ENCODE data around the gene BCAS3. TPM values are rescaled to one million over a fixed set of nuclear protein-coding genes. Genes with fewer than 3 reads are reported as not detected.

Gene BCAS3
- polyA plus RNA-seq, 3 donors = 10.3 to 19.1 (median 14.7) TPM

- peaks cover 0 to 8% (median 3%) of the 10 kb centered on the region in 7 donors for H3K9me3 Mint-ChIP-seq
- H3K4me1 ChIP-seq (ENCODE audit: control insufficient read depth in 1 of 2, insufficient read depth in 2 of 2, low read length in 2 of 2) = peaks cover 11 to 19% of the 10 kb centered on the region in 2 donors
- TF ChIP-seq, protein P1, sequence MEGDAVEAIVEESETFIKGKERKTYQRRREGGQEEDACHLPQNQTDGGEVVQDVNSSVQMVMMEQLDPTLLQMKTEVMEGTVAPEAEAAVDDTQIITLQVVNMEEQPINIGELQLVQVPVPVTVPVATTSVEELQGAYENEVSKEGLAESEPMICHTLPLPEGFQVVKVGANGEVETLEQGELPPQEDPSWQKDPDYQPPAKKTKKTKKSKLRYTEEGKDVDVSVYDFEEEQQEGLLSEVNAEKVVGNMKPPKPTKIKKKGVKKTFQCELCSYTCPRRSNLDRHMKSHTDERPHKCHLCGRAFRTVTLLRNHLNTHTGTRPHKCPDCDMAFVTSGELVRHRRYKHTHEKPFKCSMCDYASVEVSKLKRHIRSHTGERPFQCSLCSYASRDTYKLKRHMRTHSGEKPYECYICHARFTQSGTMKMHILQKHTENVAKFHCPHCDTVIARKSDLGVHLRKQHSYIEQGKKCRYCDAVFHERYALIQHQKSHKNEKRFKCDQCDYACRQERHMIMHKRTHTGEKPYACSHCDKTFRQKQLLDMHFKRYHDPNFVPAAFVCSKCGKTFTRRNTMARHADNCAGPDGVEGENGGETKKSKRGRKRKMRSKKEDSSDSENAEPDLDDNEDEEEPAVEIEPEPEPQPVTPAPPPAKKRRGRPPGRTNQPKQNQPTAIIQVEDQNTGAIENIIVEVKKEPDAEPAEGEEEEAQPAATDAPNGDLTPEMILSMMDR (IDR thresholded peaks at IDR 0.05) = no peak
- H3K27ac ChIP-seq (ENCODE audit: low read depth in 1 of 2, low read length in 2 of 2) = no peak overlapping the region
- no peak overlapping the region for H2AFZ ChIP-seq (ENCODE audit: insufficient read depth, low read depth, low read length, poor library complexity, severe bottlenecking)
- H3K27me3 Mint-ChIP-seq (ENCODE audit: low read depth in 3 of 3) = peaks cover 0 to 1% (median 0%) of the 10 kb centered on the region in 3 donors
- WGBS (ENCODE audit: insufficient coverage) = no CpG with 5 or more reads among the region's 4 CpGs
- peaks cover 0 to 8% of the 10 kb centered on the region in 2 donors for H3K36me3 Mint-ChIP-seq
- H3K27ac Mint-ChIP-seq = no peak overlapping the region
- no peak for DNase-seq
- no peaks in the 10 kb centered on the region for H4K20me1 ChIP-seq (ENCODE audit: insufficient read depth, low read length)
- H3K4me2 ChIP-seq (replicated peaks; ENCODE audit: extremely low read depth, low read length, poor library complexity, severe bottlenecking) = no peak overlapping the region
- intact Hi-C loops (cut with micrococcal nuclease) = no loop called here
- no peaks in the 10 kb centered on the region for H3K27me3 ChIP-seq (ENCODE audit: control insufficient read depth in 2 of 2, insufficient read depth in 2 of 2, low read length in 2 of 2)
- H3K4me1 Mint-ChIP-seq = peaks cover 27% of the 10 kb centered on the region
- no peak overlapping the region for H3K4me3 Mint-ChIP-seq
- H3K79me2 ChIP-seq (ENCODE audit: insufficient read depth, low read length) = no peaks in the 10 kb centered on the region
- no peak overlapping the region for H3K9ac ChIP-seq (ENCODE audit: insufficient read depth, low read length, poor library complexity, severe bottlenecking)
- no peaks in the 10 kb centered on the region for H3K36me3 ChIP-seq (replicated peaks in 1 of 2; ENCODE audit: control insufficient read depth in 1 of 2, insufficient read depth in 2 of 2, low read length in 2 of 2)
- no peaks in the 10 kb centered on the region for H3K9me3 ChIP-seq (replicated peaks in 1 of 2; ENCODE audit: control insufficient read depth in 1 of 2, insufficient read depth in 1 of 2, low read length in 2 of 2)
- H3K4me3 ChIP-seq (replicated peaks in 1 of 3; ENCODE audit: low read depth in 2 of 3, low read length in 3 of 3) = no peak overlapping the region
Observed at GRCh38 chr17:61155590-61156237, 478.1 kb downstream of the BCAS3 start.

DNA sequence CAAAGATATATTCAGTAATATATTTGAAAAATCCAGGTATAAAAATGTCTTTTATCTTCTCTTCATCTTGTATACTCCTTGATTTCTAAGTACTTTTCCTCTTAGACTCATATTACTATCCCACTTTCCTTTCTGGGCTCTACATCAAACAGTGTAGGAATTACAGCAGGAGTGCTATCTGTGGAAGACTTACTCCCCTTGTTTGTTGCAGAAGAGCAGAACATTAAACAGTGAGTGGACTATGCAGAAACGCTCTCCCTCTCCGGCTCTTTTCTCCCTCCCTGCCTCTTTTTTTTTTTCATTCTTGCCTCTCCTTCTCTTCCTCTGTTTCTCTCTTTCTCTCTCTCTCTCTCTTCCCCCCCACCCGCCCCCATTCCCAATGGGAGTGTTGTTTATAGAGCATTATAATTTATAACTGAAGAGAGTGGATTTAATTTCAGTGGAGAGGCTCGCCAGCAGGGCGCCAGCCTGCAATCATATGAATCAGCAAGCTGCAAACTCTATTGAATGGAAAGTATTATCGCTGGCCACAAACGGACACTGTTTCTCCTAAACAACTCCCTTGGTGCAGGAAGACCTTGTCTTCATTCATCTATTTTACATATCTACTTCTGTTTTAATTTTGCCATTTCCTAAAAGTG is 479.7 kb downstream of the BCAS3 start:
- no peak overlapping the region for H2AFZ ChIP-seq (ENCODE audit: insufficient read depth, low read depth, low read length, poor library complexity, severe bottlenecking)
- no peak overlapping the region for H3K27ac Mint-ChIP-seq
- no peak overlapping the region for H3K27ac ChIP-seq (ENCODE audit: low read depth in 1 of 2, low read length in 2 of 2)
- no peaks in the 10 kb centered on the region for H3K9me3 ChIP-seq (replicated peaks in 1 of 2; ENCODE audit: control insufficient read depth in 1 of 2, insufficient read depth in 1 of 2, low read length in 2 of 2)
- H4K20me1 ChIP-seq (ENCODE audit: insufficient read depth, low read length) = no peaks in the 10 kb centered on the region
- TF ChIP-seq, protein P1 (IDR thresholded peaks at IDR 0.05) = no peak
- H3K36me3 ChIP-seq (replicated peaks in 1 of 2; ENCODE audit: control insufficient read depth in 1 of 2, insufficient read depth in 2 of 2, low read length in 2 of 2) = no peaks in the 10 kb centered on the region
- DNase-seq = no peak
- H3K79me2 ChIP-seq (ENCODE audit: insufficient read depth, low read length) = no peaks in the 10 kb centered on the region
- WGBS (ENCODE audit: insufficient coverage) = 44% methylated on average over 2 of the region's 7 CpGs
- peaks cover 0 to 1% (median 0%) of the 10 kb centered on the region in 3 donors for H3K27me3 Mint-ChIP-seq (ENCODE audit: low read depth in 3 of 3)
- no peak overlapping the region for H3K4me2 ChIP-seq (replicated peaks; ENCODE audit: extremely low read depth, low read length, poor library complexity, severe bottlenecking)
- H3K4me1 Mint-ChIP-seq = peaks cover 23% of the 10 kb centered on the region
- H3K4me3 Mint-ChIP-seq = no peak overlapping the region
- intact Hi-C loops (cut with micrococcal nuclease) = no loop called here
- peaks cover 0 to 2% of the 10 kb centered on the region in 2 donors for H3K36me3 Mint-ChIP-seq
- H3K9ac ChIP-seq (ENCODE audit: insufficient read depth, low read length, poor library complexity, severe bottlenecking) = no peak overlapping the region
- H3K27me3 ChIP-seq (ENCODE audit: control insufficient read depth in 2 of 2, insufficient read depth in 2 of 2, low read length in 2 of 2) = no peaks in the 10 kb centered on the region
- H3K4me3 ChIP-seq (replicated peaks in 1 of 3; ENCODE audit: low read depth in 2 of 3, low read length in 3 of 3) = no peak overlapping the region
- H3K4me1 ChIP-seq (ENCODE audit: control insufficient read depth in 1 of 2, insufficient read depth in 2 of 2, low read length in 2 of 2) = peaks cover 9 to 17% of the 10 kb centered on the region in 2 donors
- H3K9me3 Mint-ChIP-seq = peaks cover 0 to 4% (median 0%) of the 10 kb centered on the region in 7 donors

Data from CD14-positive monocyte (primary cell).